ENCODE measurements around the gene GSE1. TPM values are rescaled to one million over a fixed set of nuclear protein-coding genes. Genes with fewer than 3 reads are reported as not detected.

The GSE1 gene
- total RNA-seq, 4 donors from 2014 or later = 100 to 139 (median 120) TPM

DNA sequence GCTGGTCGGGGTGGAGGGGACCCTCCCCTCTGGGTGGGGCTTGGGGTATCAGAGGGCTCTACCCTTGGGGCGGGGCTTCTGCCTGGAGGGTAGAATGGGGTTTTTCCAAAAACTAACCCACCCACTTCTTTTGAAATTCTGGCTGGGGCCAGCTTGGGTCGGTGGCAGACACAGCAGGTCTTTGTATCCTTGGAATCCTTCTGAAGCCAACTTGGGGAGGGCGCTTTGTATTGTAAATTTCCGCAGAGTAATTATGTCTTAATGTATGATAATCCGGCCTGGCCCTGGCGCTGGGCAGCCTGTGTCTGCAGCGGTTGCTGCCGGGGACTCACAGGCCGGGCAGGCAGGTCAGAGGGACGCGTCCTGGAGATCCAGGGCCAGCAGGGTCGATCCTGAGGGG lies 33.9 kb upstream of the GSE1 start:
- Histone ChIP-seq H3K27ac (peak overlapping the region; percentile 4 to 57 (median 49)), H3K4me3 (no peak overlapping the region), H3K9me3 (no peaks in the 10 kb centered on the region), H3K27me3 (no peaks in the 10 kb centered on the region), H3K4me1 (peaks cover 17 to 86% (median 75%) of the 10 kb centered on the region in 4 donors), H3K36me3 (no peaks in the 10 kb centered on the region)
- intact Hi-C loops (cut with DNase I; ENCODE audit: low total_unique reads) (no loop called here), in situ Hi-C loops (cut with MboI; ENCODE audit: low pct_ligation_motif_present in 1 of 4, low pct_unique_long_range_greater_than_20kb in 1 of 4, low sequenced_read_pairs in 3 of 4) (no loop called here)
- TF ChIP-seq POLR2A (IDR thresholded peaks at IDR 0.05) (no peak), EP300 (IDR thresholded peaks at IDR 0.05; ENCODE audit: low read depth) (no peak), POLR2AphosphoS5 (IDR thresholded peaks at IDR 0.05) (no peak)
- TF ChIP-seq, protein P1, sequence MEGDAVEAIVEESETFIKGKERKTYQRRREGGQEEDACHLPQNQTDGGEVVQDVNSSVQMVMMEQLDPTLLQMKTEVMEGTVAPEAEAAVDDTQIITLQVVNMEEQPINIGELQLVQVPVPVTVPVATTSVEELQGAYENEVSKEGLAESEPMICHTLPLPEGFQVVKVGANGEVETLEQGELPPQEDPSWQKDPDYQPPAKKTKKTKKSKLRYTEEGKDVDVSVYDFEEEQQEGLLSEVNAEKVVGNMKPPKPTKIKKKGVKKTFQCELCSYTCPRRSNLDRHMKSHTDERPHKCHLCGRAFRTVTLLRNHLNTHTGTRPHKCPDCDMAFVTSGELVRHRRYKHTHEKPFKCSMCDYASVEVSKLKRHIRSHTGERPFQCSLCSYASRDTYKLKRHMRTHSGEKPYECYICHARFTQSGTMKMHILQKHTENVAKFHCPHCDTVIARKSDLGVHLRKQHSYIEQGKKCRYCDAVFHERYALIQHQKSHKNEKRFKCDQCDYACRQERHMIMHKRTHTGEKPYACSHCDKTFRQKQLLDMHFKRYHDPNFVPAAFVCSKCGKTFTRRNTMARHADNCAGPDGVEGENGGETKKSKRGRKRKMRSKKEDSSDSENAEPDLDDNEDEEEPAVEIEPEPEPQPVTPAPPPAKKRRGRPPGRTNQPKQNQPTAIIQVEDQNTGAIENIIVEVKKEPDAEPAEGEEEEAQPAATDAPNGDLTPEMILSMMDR (IDR thresholded peaks at IDR 0.05) = no peak
- no peak for DNase-seq
- 52% methylated on average over 13 of the region's 13 CpGs; no CpG with 5 or more reads in 1 of the 2 donors for WGBS, 2 donors (ENCODE audit: low coverage in 1 of 2)

DNA sequence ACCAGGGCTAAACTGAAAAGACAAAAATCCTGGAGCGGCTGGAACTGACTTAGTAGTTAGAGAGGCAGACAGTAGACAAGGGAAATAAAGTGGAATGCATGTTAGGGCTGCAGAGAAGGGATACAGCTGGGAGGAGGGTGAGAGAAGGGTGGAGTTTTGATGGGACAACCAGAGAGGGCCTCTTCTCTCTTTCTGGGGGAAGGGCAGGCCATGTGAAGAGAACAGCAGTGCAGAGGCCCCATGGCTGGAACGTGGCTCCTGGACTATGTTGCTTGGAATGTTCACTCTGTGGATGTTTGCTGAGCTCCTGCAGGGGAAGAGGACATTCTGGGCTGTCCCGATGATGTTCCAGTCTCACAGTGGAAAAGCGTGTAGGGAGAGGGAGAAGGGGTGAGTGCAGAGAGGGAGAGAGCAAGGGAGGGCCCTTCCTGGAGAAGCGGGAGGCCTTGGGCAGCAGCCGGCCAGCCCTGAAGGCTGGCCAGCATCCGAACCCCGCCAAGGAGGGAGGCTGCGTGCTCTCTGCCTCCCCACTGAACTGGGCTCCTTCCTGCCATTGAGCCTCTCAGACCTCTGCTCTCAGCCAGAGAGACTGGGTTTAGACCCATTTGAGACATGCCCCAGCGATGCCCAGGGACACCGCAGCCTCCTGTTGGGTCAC lies 33.1 kb upstream of the GSE1 start:
- no peak overlapping the region for H3K4me3 ChIP-seq
- no peaks in the 10 kb centered on the region for H3K27me3 ChIP-seq
- H3K27ac ChIP-seq = peak overlapping the region; percentile 4 to 57 (median 49)
- H3K9me3 ChIP-seq = no peaks in the 10 kb centered on the region
- TF ChIP-seq POLR2AphosphoS5 (IDR thresholded peaks at IDR 0.05) = no peak
- no peak for TF ChIP-seq POLR2A (IDR thresholded peaks at IDR 0.05)
- TF ChIP-seq, protein P1 (IDR thresholded peaks at IDR 0.05) = no peak
- TF ChIP-seq EP300 (IDR thresholded peaks at IDR 0.05; ENCODE audit: low read depth) = no peak
- H3K4me1 ChIP-seq = peaks cover 9 to 77% (median 68%) of the 10 kb centered on the region in 4 donors
- H3K36me3 ChIP-seq = no peaks in the 10 kb centered on the region
- in situ Hi-C loops (cut with MboI; ENCODE audit: low pct_ligation_motif_present in 1 of 4, low pct_unique_long_range_greater_than_20kb in 1 of 4, low sequenced_read_pairs in 3 of 4) (no loop called here), intact Hi-C loops (cut with DNase I; ENCODE audit: low total_unique reads) (no loop called here)
- no peak for DNase-seq
- 69 to 75% methylated on average over 1 to 11 of the region's 11 CpGs for WGBS, 2 donors (ENCODE audit: low coverage in 1 of 2)

DNA sequence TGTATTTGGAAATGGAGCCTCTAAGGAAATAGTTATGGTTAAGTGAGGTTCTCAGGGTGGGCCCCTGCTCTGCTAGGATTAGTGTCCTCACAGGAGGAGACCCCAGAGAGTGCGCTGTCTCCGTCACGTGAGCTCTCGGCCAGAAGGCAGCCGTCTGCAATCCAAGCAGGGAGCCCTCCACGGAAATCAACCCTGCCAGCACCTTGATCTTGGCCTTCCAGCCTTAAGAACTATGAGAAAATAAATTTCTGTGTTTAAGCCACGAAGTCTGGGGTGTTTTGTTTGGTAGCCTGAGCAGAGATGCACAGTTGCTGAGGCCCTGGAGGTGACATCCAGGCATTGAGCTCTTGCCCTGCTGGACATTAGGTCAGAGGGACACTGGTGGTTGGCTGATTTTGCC lies 32.4 kb upstream of the GSE1 start:
- intact Hi-C loops (cut with DNase I; ENCODE audit: low total_unique reads) = no loop called here
- in situ Hi-C loops (cut with MboI; ENCODE audit: low pct_ligation_motif_present in 1 of 4, low pct_unique_long_range_greater_than_20kb in 1 of 4, low sequenced_read_pairs in 3 of 4) = no loop called here
- no peak overlapping the region for H3K4me3 ChIP-seq
- 98 to 100% methylated on average over 3 to 7 of the region's 7 CpGs for WGBS, 2 donors (ENCODE audit: low coverage in 1 of 2)
- H3K9me3 ChIP-seq = no peaks in the 10 kb centered on the region
- H3K27me3 ChIP-seq = no peaks in the 10 kb centered on the region
- H3K27ac ChIP-seq = peak overlapping the region; percentile 4 to 57 (median 49)
- H3K4me1 ChIP-seq = peaks cover 4 to 77% (median 65%) of the 10 kb centered on the region in 4 donors
- H3K36me3 ChIP-seq = no peaks in the 10 kb centered on the region
- TF ChIP-seq, protein P1 (IDR thresholded peaks at IDR 0.05) = no peak
- TF ChIP-seq POLR2A (IDR thresholded peaks at IDR 0.05) (no peak), POLR2AphosphoS5 (IDR thresholded peaks at IDR 0.05) (no peak), EP300 (IDR thresholded peaks at IDR 0.05; ENCODE audit: low read depth) (no peak)
- no peak for DNase-seq

DNA sequence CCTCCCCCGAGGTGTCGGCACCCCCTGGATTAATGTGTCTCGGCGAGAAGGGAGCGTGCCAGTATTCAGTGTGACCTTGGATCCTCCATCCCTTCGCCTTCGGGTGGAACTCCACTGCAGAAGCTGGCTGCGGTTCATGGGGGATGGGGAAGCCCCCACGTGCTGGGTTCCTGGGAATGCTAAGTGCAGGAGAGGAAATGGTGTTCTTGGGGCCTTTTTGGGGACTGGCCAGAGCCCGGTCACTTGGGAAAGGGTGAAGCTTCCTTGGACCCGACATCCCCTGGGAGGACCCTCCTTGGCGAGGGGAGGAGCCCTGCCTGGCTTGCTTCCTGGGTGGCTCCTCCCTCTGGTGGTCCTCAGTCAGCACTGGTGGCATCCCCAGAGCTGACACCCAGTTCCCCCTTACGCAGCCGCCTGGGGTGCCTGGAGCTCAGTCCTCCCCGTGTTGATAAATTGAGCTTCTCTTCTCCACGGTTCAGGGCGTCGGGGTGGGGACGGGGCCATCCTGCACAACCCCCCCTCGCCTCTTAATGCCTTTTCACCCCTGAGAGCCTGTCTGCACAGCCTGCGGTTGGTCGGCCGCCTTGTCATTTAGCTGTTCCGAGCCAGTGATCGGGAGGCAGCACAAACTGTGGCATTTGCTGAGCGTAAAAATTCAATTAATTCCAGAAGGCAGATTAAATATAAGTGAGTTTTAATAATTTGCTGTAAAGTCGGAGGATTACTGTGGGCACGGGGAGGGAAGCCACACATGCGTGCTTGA lies 30.7 kb upstream of the GSE1 start:
- in situ Hi-C loops (cut with MboI; ENCODE audit: low pct_ligation_motif_present in 1 of 4, low pct_unique_long_range_greater_than_20kb in 1 of 4, low sequenced_read_pairs in 3 of 4) = no loop called here
- H3K36me3 ChIP-seq = no peaks in the 10 kb centered on the region
- peak overlapping the region in 3 of 4 donors; percentile 42 to 57 (median 54) for H3K27ac ChIP-seq
- TF ChIP-seq POLR2AphosphoS5 (IDR thresholded peaks at IDR 0.05) (no peak), POLR2A (IDR thresholded peaks at IDR 0.05) (no peak), EP300 (IDR thresholded peaks at IDR 0.05; ENCODE audit: low read depth) (no peak)
- TF ChIP-seq, protein P1 (IDR thresholded peaks at IDR 0.05) = no peak
- H3K4me1 ChIP-seq = peaks cover 0 to 74% (median 59%) of the 10 kb centered on the region in 4 donors
- H3K4me3 ChIP-seq = no peak overlapping the region
- H3K9me3 ChIP-seq = no peaks in the 10 kb centered on the region
- intact Hi-C loops (cut with DNase I; ENCODE audit: low total_unique reads) = no loop called here
- no peaks in the 10 kb centered on the region for H3K27me3 ChIP-seq
- no peak for DNase-seq
- 80 to 86% methylated on average over 8 to 27 of the region's 29 CpGs for WGBS, 2 donors (ENCODE audit: low coverage in 1 of 2)
